Stimulated activated CD8-positive, alpha-beta memory T cell treated with anti-CD3 and anti-CD28 coated beads, Interleukin-7, amount 100 ng/mL, for 1 hour (primary cell): ENCODE measurements around the gene TBC1D10B.

Experiments
- DNase-seq, 2 donors: peaks; one replicate each; pipeline ENCODE4 v3.0.0-alpha.2; 2020; ENCODE audit warnings: low read depth in 2 of 2

The TBC1D10B gene

DNA sequence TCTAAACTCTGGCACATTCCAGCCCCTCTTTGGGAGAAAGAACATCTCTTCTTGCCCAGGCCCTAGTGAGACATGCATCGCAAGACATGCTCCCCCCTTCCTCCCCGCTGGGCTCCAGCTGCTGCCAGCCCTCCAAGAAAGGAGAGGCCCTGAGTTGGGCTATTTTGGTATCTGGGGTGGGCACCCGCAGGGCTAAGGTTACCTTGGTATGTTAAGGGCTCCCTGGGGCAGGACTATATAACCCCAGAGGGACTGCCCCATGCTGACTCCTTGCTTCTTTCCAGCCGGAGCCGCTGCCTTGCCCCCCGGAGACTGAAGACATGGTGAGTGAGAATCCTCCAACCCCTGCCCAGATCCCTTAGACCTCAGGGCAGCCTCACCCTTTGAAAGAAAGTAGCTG, 4.2 kb upstream of the TBC1D10B start, which contains the start of gene MYL11:
TSS of gene MYL11 (plus strand) at position 265 of the 400 bp plus-strand sequence. CDS start at position 321, 56 bp downstream.
- no peak for DNase-seq

DNA sequence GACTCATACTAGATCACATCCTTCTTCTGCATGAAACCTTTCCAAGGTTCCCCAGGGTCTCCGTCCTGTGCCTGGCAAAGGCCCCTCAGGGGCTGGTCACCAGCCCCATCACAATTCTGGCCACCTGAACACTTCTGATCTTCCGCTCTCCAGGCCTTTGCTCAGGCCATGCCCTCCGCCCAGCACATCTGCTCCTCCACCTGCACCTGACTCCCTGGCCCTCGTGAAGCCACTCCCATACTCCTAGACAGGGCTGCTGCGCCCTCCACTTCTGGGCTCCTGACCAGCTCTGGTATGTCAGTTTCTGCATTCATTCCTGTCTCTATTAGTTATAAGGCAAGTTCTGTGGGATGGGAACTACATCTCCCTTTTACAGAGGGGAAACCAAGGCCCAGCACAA, 2.4 kb upstream of the TBC1D10B start:
- no peak for DNase-seq

DNA sequence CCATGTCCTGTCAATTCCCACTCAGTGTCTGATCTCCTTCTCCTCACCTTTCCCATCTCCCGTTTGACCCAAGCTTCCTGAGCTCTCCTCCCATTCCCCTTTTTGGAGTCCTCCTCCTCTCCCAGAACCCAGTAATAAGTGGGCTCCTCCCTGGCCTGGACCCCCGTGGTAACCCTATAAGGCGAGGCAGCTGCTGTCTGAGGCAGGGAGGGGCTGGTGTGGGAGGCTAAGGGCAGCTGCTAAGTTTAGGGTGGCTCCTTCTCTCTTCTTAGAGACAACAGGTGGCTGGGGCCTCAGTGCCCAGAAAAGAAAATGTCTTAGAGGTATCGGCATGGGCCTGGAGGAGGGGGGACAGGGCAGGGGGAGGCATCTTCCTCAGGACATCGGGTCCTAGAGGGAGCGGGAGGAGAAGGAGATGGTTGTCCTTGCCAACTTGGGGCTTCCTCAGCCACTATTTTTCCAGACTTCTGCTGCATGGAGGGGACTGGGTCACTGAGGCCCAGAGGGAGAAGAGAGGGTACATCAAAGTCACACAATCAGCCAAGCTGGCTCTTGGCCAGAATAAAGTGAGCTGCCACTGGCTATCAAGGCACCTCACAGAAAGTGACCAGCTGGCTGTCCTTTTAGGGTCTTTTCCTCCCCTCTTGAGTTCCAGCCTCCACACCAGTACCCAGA, 1.9 kb upstream of the TBC1D10B start:
- DNase-seq: no peak

DNA sequence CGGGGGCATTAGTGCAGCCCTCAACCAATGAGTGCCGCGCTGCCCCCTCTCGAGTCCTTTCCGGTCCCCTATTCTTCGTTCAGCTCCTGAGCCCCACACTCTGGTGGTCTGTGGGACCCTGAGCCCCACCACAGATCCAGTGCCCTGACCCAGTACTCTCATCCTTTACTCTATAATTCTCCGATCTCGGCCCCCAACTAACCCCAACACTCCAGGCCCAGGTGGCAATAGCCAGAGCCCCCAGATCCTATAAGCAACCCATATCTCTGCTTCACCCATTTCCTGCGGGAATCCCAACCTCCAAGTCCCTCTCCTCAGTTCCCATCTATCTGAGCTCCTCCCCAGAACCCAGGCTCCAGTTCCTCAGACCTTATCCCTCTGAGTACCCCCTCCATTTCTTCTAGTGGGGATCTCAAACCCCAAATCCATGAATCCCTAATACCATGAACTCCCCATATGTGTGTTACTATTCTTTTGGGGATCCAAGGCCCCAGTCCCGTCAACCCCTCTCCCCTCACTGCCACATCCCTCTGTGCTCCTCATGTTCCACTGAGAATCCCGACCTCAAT, 1.0 kb upstream of the TBC1D10B start:
- no peak for DNase-seq

DNA sequence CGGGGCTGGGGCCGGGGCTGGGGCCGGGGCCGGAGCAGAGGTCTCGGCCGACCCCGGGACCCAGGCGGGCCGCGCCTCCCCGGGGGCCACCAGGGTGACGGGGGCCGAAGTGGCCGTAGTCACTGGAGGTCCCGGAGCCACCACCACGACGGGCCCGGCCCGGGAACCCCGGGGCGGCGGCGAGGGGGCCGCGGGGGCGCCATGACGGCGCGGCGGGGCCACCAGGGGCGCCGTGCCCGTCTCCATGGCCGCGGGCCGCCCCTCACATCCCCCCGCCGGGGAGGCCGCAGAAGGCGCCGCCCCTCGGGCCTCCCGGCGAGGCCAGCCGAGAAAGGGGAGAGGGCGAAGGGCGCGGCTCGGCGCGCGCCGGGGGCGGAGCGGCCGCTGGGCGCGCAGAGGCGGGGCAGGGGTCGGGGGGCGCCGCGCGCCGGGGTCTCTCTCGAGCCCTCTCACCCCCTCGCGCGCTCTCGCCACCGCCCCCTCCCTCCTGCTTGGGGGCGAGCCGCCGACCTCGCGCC, 297 bp downstream of the TBC1D10B start:
- DNase-seq: no peak

DNA sequence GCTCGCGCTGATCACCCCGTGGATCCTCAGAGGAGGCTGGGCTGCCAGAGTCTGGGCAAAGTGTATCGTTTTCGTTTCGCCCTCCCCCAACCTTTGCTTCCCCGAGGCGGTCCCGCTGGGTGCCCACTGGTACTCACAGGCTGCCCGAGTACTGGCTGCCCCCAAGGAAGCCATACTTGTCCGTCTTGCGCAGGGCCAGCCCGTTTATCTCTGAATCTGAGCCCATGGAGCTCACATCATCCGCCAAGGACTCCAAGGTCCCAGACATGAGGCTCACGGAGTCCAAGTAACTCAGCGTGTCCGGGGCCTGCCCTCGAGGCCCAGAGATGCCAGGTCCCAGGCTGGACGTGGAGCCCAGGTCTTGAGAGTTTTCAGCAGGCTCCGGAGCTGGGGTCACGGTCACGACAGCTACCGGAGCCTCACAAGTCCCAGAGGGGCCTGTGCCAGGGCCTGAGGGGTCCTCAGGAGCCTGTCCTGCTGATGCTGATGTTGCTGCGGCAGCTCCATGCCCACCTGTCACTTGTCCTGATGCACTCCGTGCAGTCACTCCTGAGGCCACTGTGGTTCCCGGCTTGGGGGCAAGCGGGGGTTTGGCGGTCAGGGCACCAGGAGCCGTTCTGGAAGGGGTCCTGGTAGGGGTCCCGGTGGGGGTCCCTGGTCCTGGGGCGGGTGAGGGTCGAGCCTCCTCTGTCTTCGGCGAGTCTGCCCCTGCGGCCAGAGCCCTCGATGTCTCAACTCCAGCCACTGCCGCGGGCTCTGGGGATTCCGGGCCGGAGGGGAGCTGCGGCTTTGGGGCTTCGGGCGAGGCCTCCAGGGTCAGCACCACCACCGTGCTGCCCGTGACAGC, 980 bp downstream of the TBC1D10B start:
- no peak for DNase-seq

DNA sequence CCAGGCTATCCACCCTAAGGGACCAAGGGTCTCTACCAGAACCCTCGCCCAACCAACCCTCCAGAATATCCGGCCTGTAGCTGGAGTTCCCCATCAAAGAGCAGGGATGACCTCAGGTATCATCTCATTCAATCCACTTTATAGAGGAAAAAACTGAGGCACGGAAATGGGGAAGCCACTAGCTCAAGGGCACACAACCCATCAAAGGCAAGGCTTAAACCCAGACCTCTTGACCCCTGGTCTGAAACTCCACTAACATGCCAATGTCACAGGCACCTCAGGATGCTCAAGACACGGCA, 1.6 kb downstream of the TBC1D10B start:
- DNase-seq: no peak

DNA sequence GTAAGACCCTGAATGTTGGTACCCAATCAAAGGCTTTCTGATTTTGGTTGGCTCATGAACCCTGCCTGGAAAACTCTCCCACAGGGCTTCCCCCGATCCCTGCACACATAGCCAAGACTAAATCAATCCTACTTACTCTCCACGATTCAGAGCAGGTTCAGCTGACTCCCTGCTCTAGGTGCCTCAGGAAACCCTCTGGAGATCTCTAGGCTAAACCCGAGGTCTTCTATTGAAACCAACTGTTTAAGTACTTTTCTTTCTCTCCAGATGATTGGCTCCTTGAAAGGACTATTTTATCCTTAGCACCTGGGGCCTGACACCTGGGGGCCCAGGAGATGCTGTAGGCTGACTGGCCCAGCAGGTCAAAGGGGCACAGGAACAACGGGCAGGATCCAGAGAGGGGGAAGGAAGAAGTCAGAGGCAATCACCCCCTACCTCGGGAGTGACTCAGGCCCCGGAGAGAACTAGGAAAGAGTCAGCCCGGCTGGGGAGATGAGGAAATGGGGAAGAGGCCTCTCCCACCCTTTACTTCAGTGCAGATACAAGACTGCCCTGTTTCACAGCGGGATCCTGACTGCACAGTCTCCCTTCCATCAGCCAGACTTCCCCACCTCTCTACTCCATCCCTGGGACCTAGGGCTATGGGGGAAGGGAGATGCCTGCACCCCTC, 2.0 kb downstream of the TBC1D10B start:
- DNase-seq: no peak

DNA sequence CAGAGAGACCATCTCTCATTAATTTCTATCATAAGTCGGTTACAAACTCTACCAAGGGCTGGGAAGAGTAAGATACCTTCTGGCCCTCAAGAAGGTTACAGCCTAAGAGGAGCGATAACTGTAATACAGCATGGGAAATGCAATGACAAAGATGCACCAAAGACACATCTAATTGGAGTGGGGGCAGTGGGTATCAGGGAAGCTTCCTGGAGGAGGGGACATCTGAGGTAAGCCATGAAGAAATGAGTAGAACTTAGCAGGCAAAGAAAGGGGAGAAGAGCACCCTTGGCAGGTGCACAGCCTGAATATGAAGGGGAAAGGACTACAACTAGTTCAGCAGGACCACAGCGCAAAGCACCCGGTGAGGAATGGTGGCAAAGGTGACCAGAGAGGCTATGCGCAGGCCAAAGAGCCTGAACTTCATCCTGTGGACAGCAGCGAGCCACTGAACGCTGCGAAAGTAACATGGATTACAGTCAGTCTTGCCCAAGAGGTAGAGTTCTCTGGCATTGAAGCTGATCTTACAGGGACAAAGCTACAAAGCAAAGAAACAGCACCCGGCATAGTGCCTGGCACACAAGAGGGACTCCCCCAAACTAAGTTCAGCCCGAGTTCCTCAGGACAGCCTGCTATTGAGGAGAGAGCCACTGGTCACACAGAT, 2.8 kb downstream of the TBC1D10B start:
- no peak for DNase-seq

DNA sequence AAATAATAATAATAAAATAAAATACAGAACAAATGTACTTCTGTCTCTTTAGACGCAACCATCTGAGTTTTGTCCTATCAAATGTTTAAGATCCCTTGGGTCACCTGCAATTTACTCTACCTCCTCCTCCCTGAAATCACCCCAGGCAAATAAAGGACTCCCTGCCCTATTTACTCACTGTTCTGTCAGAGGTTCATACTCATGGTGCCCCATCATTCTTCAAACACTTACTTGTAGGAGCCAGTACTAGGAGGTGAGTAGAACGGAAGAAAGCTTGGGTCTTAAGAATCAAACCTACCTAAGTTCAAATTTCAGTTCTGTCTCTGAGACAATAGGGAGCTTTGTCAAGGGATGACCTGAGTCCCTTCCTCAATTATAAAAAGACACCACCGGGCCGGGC, 3.8 kb downstream of the TBC1D10B start:
- no peak for DNase-seq

DNA sequence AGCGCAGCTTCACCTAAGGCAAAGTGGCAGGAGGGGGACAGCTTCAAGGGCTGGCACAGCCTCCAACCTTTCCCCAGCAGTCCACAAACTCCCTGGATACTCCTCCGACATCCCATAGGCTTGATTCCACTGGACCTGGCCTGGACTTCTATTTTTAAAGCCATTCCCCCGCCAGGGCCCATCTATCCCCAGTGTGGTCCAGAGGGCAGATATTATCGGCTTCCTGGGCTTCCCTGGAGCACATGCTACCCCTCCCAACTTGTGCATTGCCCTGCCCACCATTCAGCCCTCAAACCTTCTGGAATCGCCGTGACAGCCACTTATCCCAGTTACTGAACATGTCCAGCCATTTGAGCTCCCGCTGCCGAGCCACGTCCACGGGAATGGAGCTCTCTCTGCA, 5.1 kb downstream of the TBC1D10B start:
- DNase-seq: no peak

DNA sequence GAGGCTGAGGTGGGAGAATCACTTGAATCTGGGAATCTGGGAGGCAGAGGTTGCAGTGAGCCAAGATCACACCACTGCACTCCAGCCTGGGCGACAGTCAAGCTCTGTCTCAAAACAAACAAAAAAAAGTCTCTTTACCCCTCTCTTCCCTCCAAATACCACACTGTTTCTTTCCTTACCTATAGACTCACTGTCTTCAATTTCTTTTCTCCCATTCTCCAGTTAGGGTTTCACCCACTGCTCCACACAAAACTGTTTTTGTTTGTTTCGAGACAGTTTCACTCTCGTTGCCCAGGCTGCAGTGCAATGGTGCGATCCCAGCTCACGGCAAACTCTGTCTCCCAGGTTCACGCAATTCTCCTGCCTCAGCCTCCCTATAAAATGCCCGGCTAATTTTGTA, 9.1 kb downstream of the TBC1D10B start:
- no peak for DNase-seq

DNA sequence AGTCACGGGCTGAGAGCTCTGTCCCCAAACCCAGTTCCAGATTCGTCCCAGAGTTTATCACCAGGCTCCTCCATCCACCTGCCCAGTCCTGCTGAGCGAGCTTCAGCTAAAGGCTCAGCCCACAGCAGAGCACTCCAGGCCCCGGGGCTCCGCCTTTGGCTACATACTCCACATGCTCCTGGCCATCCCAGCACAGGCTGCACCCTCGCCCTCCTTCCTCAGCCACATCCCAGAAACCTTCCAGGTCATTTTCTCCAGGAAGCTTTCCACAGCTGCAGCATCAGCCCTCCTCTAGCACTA, 10.5 kb downstream of the TBC1D10B start:
- DNase-seq: no peak

DNA sequence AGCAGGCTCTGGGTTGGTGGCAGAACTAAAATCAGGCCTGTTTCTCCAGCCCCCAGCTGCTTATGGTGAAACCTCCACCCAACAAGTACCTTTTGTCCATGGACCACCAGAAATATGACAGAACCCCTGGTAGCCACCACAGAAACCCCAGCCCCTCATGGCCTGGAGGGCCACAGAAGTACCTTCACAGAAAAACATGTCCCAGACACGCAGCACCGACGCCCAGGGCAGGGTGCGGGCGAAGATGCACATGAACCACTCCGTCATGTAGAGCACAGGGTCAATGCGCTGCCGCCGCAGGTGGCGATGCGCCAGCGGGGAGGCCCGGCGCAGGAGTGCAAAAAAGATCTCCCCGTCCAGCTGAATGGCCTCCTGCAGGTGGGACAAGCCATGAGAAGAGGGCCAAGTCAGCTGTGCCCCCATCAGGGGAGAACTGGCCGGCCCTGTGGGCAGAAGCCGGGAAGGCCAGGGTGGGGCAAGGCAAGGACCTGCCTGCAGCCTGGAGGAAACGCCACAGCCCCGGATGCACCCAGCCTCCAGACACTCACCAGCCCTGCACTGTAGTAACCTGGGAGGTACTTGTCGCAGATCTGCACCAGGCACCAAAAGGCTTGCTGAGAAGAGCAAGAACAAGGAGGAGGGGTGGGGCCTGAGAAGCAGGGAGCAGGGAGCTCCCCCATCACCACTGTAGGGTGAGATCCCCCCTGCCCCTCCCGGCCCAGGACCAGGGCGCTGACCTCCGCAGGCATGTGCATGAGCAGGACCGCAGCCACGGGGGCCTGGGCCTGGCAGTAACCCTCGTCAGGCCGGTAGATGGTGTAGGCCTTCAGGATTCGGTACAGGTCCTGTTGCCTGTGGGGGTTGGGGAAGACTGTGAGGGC, 11.1 kb downstream of the TBC1D10B start:
- no peak for DNase-seq

DNA sequence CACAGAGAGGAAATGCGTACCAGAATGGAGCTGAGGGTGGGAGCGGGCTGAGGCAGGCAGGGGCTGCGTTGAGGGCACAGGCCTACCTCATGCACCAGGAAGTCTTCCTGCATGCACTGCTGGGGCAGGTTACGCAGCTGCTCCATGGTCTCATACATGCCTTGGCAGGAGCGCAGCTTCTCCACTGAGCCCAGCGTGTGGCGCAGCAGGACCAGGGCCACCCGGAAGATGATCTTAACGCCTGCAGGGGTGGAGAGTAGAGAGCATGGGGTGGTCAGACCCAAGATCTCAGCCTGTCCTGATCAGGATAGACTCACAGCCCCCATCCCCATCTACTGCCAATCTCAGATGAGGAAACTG, 11.7 kb downstream of the TBC1D10B start:
- DNase-seq: no peak

DNA sequence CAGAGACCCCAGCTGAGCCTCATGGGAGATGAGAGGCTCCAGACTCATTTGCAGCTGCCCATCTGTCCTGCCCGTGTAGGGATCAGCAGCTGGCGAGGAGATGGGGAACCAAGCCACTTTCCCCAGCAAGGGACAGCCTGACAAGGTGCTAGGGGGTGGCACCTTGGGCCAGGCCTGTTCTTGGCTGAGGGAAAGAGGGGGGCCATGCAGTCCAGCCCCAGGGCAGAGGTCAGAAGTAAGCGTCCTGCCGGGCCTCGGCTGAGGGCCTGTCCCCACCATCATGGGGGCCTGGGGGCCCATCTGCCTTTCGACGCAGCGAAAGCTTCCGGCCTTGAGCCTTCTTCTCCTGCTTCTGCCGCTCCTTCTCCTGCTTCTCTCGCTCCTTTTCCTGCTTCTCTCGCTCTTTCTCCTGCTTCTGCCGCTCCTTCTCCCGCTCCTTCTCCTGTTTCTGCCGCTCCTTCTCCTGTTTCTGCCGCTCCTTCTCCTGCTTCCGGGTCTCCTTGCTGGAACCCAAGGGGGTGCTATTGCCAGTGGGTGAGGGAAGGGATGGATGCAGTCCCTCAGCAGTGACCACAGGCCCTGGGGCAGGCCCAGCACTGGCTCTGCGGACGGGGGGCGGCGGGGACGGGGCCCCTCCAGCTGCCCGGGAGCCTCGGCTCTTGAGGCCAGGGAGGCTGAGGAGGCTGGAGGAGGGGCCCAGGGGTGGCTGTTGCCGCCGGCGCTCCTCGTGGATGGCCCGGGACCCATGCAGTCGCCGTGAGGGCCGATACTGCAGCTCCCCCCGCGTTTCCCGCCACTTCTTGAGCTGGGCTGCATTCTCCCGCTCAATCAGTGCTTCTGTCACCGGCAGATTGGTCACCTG, 12.3 kb downstream of the TBC1D10B start:
- DNase-seq: no peak

DNA sequence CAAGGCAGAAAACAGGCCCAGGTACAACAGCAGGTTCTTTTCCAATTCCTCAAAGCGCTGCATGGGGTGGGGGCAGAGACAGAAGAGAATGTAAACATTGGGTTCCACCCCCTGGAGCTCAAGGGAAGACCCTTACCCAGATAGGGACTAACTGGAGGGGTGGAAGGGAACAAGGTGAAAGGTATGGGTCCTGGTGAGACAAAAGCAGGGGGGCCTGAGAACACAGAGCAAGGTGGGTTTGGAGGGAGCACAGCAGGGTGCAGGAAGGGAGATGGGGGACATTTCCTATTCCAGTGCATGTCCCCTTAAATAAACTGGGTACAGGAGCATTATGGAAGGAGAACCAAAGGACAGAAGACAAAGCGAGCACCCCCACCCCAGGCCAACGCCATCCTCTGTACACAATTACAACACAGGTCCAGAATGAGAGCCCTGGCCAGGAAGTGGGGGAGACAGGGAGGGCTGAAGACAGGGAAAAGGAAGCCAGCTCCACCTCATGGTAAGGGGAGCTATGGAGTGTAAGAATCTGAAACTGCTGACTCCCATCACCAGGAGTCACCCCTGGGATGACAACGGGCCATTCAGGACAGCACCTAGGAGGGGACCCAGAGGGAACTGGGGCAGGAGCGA, 13.1 kb downstream of the TBC1D10B start:
- no peak for DNase-seq

DNA sequence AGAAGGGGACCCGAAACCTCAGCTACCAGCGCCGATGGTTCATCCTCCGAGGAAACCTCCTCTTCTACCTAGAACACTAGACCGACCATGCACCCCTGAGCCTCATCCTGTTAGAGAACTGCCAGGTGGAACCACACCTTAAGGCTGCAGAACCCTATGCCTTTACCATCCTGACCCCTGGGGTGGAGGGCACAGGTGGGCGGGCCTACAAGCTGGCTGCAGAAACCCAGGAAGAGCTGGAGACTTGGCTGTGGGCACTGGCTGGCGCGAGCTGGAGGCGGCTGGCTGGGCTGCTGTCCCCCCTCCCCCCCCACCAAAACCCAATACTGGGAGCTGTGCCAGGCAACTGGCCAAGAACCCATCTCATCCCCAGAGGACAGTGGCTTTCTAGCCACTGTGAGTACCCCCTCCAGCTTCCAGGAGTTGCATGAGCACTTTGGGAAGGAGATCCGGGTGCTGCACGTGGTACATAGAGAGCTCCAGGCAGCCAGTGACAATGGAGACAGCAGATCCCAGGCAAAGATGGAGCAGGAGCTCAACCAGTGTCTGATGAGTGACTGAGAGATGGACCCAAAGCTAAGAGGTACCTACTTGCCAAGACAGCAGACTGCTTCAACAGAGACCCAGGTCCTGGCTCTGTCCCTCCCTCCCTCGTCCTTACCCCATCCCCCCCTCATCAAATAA, 13.8 kb downstream of the TBC1D10B start:
- DNase-seq: no peak

DNA sequence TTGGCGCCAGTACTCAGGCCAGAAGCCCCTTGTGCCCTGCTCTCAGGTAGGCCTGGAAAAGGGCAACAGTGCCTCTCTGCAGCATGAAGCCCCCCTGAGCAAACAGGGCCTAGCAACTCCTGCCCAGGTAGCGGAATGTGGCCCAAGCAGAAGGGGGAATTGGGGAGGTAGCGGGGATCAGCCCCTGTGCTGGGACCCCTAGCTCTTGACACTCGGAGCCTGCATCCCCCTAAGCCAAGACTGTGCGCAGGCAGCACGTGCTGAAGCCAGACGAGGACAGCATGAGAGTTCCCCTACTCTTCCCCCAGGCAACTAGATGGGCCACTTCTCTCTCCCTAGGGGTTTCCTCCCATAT, 14.4 kb downstream of the TBC1D10B start:
- no peak for DNase-seq
